Posterior vena cava (tissue), 2 donors: ENCODE data around the gene COL5A3. TPM values are rescaled to one million over a fixed set of nuclear protein-coding genes. Genes with fewer than 3 reads are reported as not detected.

ENCODE experiments used
- DNase-seq: peaks from one replicate; pipeline ENCODE4 v3.0.0-alpha.2; 2020; ENCODE audit warnings: low spot score
- intact Hi-C, 2 donors: fragments of 100-400 bp; cut with DNase I; formaldehyde crosslinking; loops; one replicate each; pipeline versions ENCODE4 v1.14.1 to v1.14.2; 2022 to 2023
- microRNA-seq, 2 donors: library from miRNA; unstranded; fragments of <30 nt; microRNA quantifications; one replicate each; pipeline ENCODE4 v1.2.0, GENCODE V29; 2020 to 2021; ENCODE audit warnings: borderline microRNAs expressed in 2 of 2
- total RNA-seq, 2 donors: library from RNA; stranded (reverse); fragmentation: NEBNext Ultra II Directional; extraction: Animal tissue kit (Norgen Biotek cat#: 25700); gene quantifications; one replicate each; pipeline ENCODE4 v1.2.1, GENCODE V29; 2021
- donor health status: DM: yes; HTN: yes; CAD: no.
- donor health status: DM: yes; HTN: yes; CAD: no.

COL5A3 gene
- total RNA-seq, 2 donors from 2014 or later = 10.7 to 23.4 TPM

- intact Hi-C loops = no loop called here
Observed at GRCh38 chr19:9916719-9917118, 93.6 kb downstream of the COL5A3 start.

GRCh38 chr19:9914315-9915207 is 95.7 kb downstream of the COL5A3 start:
- intact Hi-C loops = no loop called here
- peak; percentile 90 for DNase-seq

More at GRCh38 chr19:9916719-9917118, 93.6 kb downstream of the COL5A3 start:
- DNase-seq = no peak

GRCh38 chr19:9914001-9914314 is 96.3 kb downstream of the COL5A3 start:
- intact Hi-C loops = no loop called here
- DNase-seq = no peak

- DNase-seq = peak; percentile 81
- intact Hi-C loops = no loop called here
Observed at GRCh38 chr19:9913237-9914000, 96.9 kb downstream of the COL5A3 start.

GRCh38 chr19:9912551-9913236 is 97.6 kb downstream of the COL5A3 start:
- DNase-seq = no peak
- intact Hi-C loops = no loop called here

- intact Hi-C loops = no loop called here
- no peak for DNase-seq
Observed at GRCh38 chr19:9911524-9912185, 98.6 kb downstream of the COL5A3 start.

GRCh38 chr19:9910625-9911024 is 99.7 kb downstream of the COL5A3 start:
- intact Hi-C loops = no loop called here

More at GRCh38 chr19:9910625-9911024, 99.7 kb downstream of the COL5A3 start:
- DNase-seq = no peak

Small RNAs within 50 kb of the gene (microRNA-seq; reads per million reads assigned to microRNA genes)
- 0 reads per million in 2 donors for gene MIR5589

Other genes with a start within 250 kb of the COL5A3 start
- gene ZNF846, start 241.8 kb downstream of the COL5A3 start, total RNA-seq = 10 to 100 TPM; 13.5 to 18.2 TPM
- gene FBXL12, start 191.4 kb downstream of the COL5A3 start, total RNA-seq = 10 to 100 TPM; 18.5 to 19.0 TPM
- gene UBL5, start 182.6 kb downstream of the COL5A3 start, total RNA-seq = 100 to 1,000 TPM; 260 to 295 TPM
- gene PIN1, start 175.2 kb downstream of the COL5A3 start, total RNA-seq = 10 to 100 TPM; 54.0 to 62.4 TPM
- 1 to 10 TPM; 4.0 to 5.2 TPM for gene OLFM2, start 74.0 kb downstream of the COL5A3 start, total RNA-seq
- not detected for gene RDH8, start 3.0 kb upstream of the COL5A3 start, total RNA-seq
- gene SHFL, start 75.8 kb upstream of the COL5A3 start, total RNA-seq = 10 to 100 TPM; 21.7 to 26.0 TPM
- gene ANGPTL6, start 92.2 kb upstream of the COL5A3 start, total RNA-seq = not detected
- 10 to 100 TPM; 21.9 to 27.8 TPM for gene PPAN, start 95.9 kb upstream of the COL5A3 start, total RNA-seq
- 1 to 10 TPM; 6.3 to 6.5 TPM for gene P2RY11, start 101.2 kb upstream of the COL5A3 start, total RNA-seq
- gene EIF3G, start 109.4 kb upstream of the COL5A3 start, total RNA-seq = 100 to 1,000 TPM; 140 to 157 TPM
- 10 to 100 TPM; 43.2 to 59.2 TPM for gene DNMT1, start 184.4 kb upstream of the COL5A3 start, total RNA-seq
- 10 to 100 TPM; 16.3 to 17.7 TPM for gene S1PR2, start 220.8 kb upstream of the COL5A3 start, total RNA-seq
- gene MRPL4, start 241.7 kb upstream of the COL5A3 start, total RNA-seq = 10 to 100 TPM; 26.2 to 28.2 TPM